K562 treated with DMSO at 1 percent for 48 hours (cell line): ENCODE data around the gene YJEFN3. TPM values are rescaled to one million over a fixed set of nuclear protein-coding genes. Genes with fewer than 3 reads are reported as not detected.

Source experiments
- total RNA-seq: library from RNA; unstranded; fragments of 300-600 nt; gene quantifications from 2 replicates; pipeline ENCODE4 v1.2.3, GENCODE V29; 2022; ENCODE audit warnings: low replicate concordance; ENCODE audit errors: extremely low read depth

Gene YJEFN3, protein sequence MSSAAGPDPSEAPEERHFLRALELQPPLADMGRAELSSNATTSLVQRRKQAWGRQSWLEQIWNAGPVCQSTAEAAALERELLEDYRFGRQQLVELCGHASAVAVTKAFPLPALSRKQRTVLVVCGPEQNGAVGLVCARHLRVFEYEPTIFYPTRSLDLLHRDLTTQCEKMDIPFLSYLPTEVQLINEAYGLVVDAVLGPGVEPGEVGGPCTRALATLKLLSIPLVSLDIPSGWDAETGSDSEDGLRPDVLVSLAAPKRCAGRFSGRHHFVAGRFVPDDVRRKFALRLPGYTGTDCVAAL
- not detected in 2 replicates for total RNA-seq

DNA sequence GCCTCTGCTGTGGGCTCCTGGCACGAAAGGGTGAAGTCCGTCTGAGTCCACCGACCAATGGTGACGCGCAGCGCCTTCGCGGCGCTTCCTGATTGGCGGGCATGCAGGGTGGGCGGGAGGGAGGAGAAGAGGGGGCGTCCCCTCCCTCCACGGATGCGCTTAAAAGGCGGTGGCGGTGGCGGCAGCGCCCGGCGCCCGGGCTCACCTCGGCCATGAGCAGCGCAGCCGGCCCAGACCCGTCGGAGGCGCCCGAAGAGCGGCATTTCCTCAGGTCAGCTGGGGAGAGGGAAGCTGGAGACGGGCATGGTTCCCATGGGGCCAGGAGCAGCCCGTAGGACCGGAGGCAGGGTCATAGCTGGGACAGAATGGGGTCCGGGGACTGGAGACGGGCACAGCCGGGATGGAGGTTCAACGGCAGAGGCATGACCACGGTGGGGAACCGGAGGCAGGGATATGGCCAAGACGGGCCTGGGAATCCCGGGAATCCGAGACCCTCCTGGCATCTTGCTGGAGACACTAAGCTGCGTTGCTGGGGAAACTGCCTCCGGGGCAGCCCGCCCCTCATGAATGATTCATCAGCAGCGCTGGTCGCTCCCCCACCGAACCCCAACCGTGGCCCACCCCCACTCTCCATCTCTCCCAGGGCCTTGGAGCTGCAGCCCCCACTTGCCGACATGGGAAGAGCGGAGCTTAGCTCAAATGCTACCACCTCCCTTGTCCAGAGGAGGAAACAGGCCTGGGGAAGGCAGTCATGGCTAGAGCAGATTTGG lies at the start of gene YJEFN3:
TSS of gene YJEFN3 (plus strand) at position 191 of the 770 bp plus-strand sequence. CDS start at position 213, 22 bp downstream.

DNA sequence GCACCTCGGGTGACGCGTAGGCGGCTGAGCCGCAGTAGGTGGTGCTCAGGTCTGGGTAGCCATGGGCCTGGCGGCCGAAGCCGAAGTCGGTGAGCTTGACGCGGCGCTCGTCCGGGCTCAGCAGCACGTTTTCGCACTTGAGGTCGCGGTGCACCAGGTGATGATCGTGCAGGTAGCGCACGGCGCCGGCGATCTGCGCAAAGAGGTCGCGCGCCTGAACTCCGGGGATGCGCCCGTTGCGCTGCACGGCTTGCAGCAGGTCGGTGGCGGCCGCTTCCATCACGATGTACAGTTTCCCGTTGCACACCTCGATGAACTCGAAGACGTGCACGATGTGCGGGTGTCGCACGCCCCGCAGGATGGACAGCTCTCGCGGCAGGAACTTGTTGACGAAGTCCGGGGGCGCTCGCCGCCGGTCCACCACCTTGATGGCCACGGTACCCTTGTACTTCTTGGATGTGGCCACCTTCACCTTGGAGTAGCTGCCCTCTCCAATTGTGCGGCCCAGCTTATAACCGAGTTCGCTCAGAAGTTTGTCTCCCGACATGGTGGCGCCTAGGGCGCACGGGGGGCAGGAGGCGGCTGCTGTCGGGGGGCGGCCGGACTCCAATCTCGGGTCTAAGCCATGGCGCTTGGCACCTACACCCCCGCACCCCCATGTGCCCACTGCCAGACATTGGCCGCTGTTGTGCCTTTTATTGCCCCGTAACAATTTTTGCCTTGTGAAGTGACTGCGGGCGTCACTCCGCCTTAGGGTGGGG lies 13.7 kb upstream of the YJEFN3 start, which contains the start of gene TSSK6:
TSS of gene TSSK6 (minus strand) at position 668 of the 761 bp plus-strand sequence. CDS start at position 547, 121 bp downstream.

DNA sequence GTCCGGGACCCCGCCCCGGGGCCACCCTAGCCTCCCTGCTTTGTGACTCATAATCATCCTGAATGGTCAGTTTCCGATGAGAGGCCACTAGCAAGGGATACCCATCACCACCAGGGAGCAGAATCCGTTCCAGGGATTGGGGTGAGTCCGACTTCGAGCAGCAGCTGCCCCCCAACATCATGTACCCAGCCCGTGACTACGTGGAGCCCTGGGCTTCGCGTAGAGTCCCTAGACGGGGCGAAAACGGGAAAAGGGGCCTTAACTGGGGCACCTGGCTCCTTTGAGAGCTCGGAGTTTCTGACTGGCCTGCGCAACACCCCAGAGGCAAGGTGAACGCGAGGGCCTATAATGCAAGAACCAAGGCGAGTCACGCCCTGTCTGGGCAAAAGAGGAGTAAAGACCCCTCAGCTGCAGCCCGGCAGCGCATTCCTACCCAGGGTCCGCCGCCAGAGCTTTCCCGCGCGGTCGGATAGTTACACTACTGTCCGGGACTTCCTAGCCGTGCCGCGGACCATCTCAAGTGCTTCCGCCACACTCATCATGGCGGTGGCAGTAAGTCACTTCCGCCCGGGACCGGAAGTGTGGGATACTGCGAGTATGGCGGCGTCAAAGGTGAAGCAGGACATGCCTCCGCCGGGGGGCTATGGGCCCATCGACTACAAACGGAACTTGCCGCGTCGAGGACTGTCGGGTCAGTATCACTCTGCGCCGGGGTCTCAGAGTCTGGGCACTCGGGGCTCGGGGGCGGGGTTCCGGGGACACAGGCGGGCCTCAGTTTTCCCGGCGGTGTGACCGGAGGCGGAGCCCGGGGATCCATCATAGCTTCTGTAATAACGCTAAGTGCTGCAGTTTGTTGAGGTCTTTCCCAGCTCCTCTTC lies 12.8 kb upstream of the YJEFN3 start, which contains the start of gene NDUFA13:
TSS of gene NDUFA13 (plus strand) at position 584 of the 878 bp plus-strand sequence. CDS start at position 598, 14 bp downstream.

DNA sequence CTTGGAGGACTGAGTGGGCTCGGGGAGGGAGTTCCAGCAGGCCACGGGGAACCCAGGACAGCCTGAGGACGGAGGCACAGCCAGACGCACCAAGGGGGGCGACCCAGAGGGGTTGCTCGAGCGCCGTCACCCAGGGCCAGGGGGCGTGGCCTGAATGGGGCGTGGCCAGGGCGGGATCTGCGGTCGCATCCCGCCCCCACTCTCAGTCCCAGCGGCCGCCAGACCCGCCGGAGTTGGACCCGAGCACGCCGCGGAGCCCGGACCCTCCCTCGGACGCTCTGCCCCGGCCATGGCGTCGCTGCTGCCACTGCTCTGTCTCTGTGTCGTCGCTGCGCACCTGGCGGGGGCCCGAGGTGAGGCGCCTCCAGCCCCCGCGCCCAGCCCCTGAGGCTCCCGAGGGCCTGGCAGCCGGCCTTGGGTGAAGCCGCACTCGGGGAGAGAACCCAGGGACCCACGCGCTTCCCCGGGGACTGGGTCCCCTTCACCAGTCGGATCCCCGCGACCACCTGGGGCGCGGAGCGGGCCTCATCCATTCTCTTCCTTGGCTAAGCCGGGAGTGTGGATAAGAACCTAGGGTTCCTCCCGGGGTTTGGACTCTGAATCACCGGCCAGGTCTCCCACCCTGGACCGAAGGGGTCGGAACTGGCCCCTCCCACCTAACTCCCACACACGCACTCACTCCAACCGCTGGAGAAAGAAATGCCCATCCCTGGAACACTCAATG lies 9.5 kb downstream of the YJEFN3 start, which contains the start of gene CILP2:
TSS of gene CILP2 (plus strand) at position 205 of the 724 bp plus-strand sequence. CDS start at position 290, 85 bp downstream.

Other genes starting within 250 kb of the YJEFN3 start
- gene SUGP1, start 208.4 kb upstream of the YJEFN3 start, total RNA-seq, result not detected in 2 replicates
- not detected in 2 replicates for gene MAU2, start 208.1 kb upstream of the YJEFN3 start, total RNA-seq
- not detected in 2 replicates for gene GATAD2A, start 123.2 kb upstream of the YJEFN3 start, total RNA-seq
- gene TSSK6, start 13.4 kb upstream of the YJEFN3 start, total RNA-seq, result not detected in 2 replicates
- gene NDUFA13, start 12.7 kb upstream of the YJEFN3 start, total RNA-seq, result not detected in 2 replicates
- gene CILP2, start 9.4 kb downstream of the YJEFN3 start, total RNA-seq, result not detected in 2 replicates
- not detected in 2 replicates for gene PBX4, start 89.8 kb downstream of the YJEFN3 start, total RNA-seq
- not detected in 2 replicates for gene LPAR2, start 99.3 kb downstream of the YJEFN3 start, total RNA-seq
- gene GMIP, start 114.7 kb downstream of the YJEFN3 start, total RNA-seq, result not detected in 2 replicates
- 205 TPM in 1 of 2 replicates, not detected in the other for gene ATP13A1, start 134.8 kb downstream of the YJEFN3 start, total RNA-seq
- gene ZNF101, start 139.9 kb downstream of the YJEFN3 start, total RNA-seq, result not detected in 2 replicates
- not detected in 2 replicates for gene ZNF14, start 204.2 kb downstream of the YJEFN3 start, total RNA-seq